ENCODE results near the gene LMCD1.

Gene LMCD1

DNA sequence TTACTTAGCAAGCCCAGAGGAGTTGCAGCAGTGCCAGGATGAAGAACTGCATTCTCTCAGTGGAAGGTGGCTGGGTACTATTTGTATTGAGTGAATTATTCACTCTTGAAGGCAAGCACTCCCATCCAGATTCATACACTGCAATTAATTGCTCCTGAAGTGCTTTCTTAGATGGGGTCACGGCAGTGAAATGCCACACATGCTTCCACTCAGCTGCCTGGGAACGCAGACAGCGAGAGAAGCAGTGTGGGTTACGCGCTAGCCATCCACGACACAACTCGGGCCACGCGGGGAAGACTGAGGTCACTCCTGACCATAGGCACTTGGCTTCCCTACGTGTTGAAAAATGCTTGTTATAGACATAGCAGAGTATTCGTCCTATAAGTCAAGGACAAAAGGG lies 30.8 kb upstream of the LMCD1 start:
- Histone ChIP-seq H3K27me3 (ENCODE audit: insufficient read depth, low read length) (no peaks in the 10 kb centered on the region), H3K9me3 (ENCODE audit: low read length) (no peaks in the 10 kb centered on the region), H3K4me3 (ENCODE audit: low read length) (no peak overlapping the region), H3K4me1 (ENCODE audit: insufficient read depth, low read length) (peaks cover 8% of the 10 kb centered on the region), H3K36me3 (ENCODE audit: insufficient read depth, low read length) (no peaks in the 10 kb centered on the region), H2AFZ (ENCODE audit: low read depth, low read length) (no peak overlapping the region)

DNA sequence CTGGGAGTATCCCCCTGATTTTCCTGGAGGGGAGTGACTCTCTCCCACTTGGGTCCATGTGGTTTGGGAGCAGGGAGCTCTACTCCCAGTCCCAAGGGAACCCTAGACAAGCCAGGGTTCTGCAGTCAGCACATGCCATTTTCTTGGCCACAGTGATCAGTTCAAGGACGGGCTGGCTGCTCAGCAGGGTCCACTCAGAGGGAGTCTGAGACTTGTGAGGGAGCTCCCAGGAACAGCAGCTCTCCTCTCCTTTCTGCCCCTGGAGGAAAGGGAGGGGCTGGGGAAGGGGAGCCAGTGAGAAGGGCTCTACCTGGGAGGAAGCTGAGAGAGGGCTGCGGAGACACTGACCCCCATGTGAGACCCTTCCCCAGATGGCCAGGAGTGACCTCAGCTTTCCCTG lies 29.1 kb upstream of the LMCD1 start:
- Histone ChIP-seq H3K36me3 (ENCODE audit: insufficient read depth, low read length) (no peaks in the 10 kb centered on the region), H3K27me3 (ENCODE audit: insufficient read depth, low read length) (no peaks in the 10 kb centered on the region), H3K9me3 (ENCODE audit: low read length) (no peaks in the 10 kb centered on the region), H3K4me1 (ENCODE audit: insufficient read depth, low read length) (peaks cover 8% of the 10 kb centered on the region), H3K4me3 (ENCODE audit: low read length) (no peak overlapping the region), H2AFZ (ENCODE audit: low read depth, low read length) (no peak overlapping the region)

DNA sequence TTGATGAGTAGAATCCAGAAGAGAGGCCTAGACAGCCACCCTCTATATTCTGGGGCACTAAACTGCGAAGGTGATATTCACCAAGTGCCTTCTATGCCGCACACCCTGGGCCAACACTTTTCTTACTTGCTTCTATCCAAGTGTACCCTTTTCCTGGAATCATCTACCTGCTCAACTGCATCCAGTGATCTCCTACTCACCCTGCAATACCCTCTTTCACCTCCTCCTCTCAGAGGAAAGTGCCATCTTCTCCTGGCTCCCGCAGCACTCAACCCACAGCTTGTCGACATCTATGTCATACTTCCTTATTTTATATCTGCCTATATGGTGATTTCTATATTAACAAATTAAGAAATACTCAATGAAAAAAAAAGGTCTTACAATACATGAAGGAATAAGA lies 28.6 kb upstream of the LMCD1 start:
- Histone ChIP-seq H3K4me3 (ENCODE audit: low read length) (no peak overlapping the region), H2AFZ (ENCODE audit: low read depth, low read length) (no peak overlapping the region), H3K27me3 (ENCODE audit: insufficient read depth, low read length) (no peaks in the 10 kb centered on the region), H3K36me3 (ENCODE audit: insufficient read depth, low read length) (no peaks in the 10 kb centered on the region), H3K9me3 (ENCODE audit: low read length) (no peaks in the 10 kb centered on the region), H3K4me1 (ENCODE audit: insufficient read depth, low read length) (peaks cover 8% of the 10 kb centered on the region)

DNA sequence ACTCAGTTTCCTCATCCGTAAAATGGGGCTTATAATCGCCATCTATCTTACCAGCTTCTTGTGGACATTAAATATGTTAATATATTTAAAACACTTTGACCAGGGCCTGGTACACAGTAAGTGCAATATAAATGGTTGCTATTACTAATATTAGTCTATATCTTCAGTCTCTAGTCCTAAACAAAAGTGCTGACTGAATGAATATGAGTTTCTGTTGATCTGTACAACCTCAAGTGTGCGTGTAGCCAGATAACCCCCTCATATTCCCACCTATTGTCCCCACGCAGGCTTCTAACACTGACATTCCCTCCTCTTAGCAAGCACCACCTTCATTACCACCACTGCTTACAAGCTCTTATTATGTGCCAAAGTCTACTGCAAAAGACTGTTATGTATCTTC lies 27.6 kb upstream of the LMCD1 start:
- Histone ChIP-seq H3K4me3 (ENCODE audit: low read length) (no peak overlapping the region), H2AFZ (ENCODE audit: low read depth, low read length) (no peak overlapping the region), H3K9me3 (ENCODE audit: low read length) (no peaks in the 10 kb centered on the region), H3K27me3 (ENCODE audit: insufficient read depth, low read length) (no peaks in the 10 kb centered on the region), H3K4me1 (ENCODE audit: insufficient read depth, low read length) (peaks cover 8% of the 10 kb centered on the region), H3K36me3 (ENCODE audit: insufficient read depth, low read length) (no peaks in the 10 kb centered on the region)

DNA sequence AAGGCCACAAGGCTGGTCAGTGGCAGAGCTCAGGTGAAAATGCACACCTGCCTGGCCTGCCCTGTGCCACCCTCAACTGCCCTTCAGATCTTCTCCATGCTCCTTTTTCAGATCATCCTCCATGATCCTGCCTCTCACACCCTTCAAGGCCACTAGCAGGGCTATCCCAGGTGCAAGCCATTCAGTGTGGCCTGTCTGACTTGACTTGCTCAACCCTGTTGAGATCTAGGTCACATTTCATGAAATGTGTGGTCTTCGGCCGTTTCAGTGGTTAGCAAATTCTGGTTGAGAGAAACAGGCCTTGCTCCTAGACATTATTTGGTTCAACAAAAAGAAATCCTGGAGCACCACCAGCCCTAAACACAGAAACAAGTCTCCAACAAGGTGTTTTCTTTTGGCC lies 26.6 kb upstream of the LMCD1 start:
- Histone ChIP-seq H3K9me3 (ENCODE audit: low read length) (no peaks in the 10 kb centered on the region), H2AFZ (ENCODE audit: low read depth, low read length) (no peak overlapping the region), H3K27me3 (ENCODE audit: insufficient read depth, low read length) (no peaks in the 10 kb centered on the region), H3K4me1 (ENCODE audit: insufficient read depth, low read length) (peaks cover 8% of the 10 kb centered on the region), H3K4me3 (ENCODE audit: low read length) (no peak overlapping the region), H3K36me3 (ENCODE audit: insufficient read depth, low read length) (no peaks in the 10 kb centered on the region)

DNA sequence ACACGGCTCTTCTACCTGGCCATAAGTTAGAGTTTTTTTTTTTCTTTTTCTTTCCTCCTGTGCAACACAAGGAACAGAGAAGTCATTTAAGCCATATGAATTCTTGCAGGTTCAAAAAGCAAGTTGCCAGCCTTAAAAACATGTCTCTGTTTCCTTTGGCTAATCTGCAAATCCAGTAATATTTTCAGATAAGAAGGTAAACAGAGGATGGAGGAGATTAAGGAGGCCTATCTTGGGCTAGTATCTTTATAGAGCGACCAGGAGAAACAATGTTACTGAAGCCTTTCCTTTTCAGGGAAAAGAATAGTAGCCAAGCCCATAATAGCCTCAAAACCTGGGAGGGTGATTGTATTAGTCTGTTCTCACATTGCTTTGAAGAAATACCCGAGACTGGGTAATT lies 20.9 kb upstream of the LMCD1 start:
- no peaks in the 10 kb centered on the region for H3K36me3 ChIP-seq (ENCODE audit: insufficient read depth, low read length)
- peaks cover 2% of the 10 kb centered on the region for H3K4me1 ChIP-seq (ENCODE audit: insufficient read depth, low read length)
- H2AFZ ChIP-seq (ENCODE audit: low read depth, low read length) = no peak overlapping the region
- no peaks in the 10 kb centered on the region for H3K27me3 ChIP-seq (ENCODE audit: insufficient read depth, low read length)
- H3K9me3 ChIP-seq (ENCODE audit: low read length) = peaks cover 5% of the 10 kb centered on the region
- H3K4me3 ChIP-seq (ENCODE audit: low read length) = no peak overlapping the region

DNA sequence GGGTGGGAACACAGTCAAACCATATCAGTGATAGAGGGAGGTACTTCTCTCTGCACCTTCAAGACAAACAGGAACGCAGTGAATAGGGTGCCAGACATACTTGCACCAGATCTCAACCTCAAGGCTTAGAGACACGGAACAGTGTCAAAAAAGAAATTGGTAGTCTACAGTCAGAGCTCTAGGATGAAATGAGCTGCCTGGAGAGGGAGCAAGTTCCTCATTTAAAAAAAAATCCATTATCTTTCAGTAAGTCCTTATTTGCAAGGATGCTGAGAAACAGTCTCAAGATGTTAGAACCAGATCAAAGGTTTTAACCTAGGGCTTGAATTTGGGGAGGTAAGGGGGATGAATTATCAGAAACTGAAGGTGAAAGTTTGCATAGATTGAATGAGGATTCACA lies 20.2 kb upstream of the LMCD1 start:
- peaks cover 5% of the 10 kb centered on the region for H3K9me3 ChIP-seq (ENCODE audit: low read length)

DNA sequence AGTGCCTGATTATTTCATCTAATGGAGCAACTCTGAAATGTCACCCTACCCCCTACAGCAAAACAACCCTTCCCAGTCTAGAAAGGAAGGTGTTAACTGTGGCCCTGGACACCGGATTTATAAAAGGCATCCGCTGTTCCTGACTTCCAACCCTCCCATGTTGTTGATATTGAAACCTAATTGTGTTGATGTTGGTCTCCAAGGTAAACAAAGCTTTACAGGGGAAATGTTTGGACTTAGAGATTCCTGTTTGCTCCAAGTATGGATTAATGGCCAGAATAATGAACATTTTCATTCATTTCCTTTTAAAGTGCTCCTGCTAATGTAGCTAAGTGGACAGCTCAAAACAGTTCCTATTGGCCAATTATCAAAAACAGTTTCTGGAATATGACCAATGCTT lies 19.4 kb upstream of the LMCD1 start:
- H2AFZ ChIP-seq (ENCODE audit: low read depth, low read length) = no peak overlapping the region
- peaks cover 2% of the 10 kb centered on the region for H3K4me1 ChIP-seq (ENCODE audit: insufficient read depth, low read length)
- no peaks in the 10 kb centered on the region for H3K27me3 ChIP-seq (ENCODE audit: insufficient read depth, low read length)
- H3K4me3 ChIP-seq (ENCODE audit: low read length) = no peak overlapping the region
- H3K36me3 ChIP-seq (ENCODE audit: insufficient read depth, low read length) = no peaks in the 10 kb centered on the region
- peaks cover 5% of the 10 kb centered on the region for H3K9me3 ChIP-seq (ENCODE audit: low read length)

More for the DNA sequence above, 20.2 kb upstream of the LMCD1 start:
- Histone ChIP-seq H3K4me1 (ENCODE audit: insufficient read depth, low read length) (peaks cover 2% of the 10 kb centered on the region), H3K36me3 (ENCODE audit: insufficient read depth, low read length) (no peaks in the 10 kb centered on the region), H3K4me3 (ENCODE audit: low read length) (no peak overlapping the region), H2AFZ (ENCODE audit: low read depth, low read length) (no peak overlapping the region), H3K27me3 (ENCODE audit: insufficient read depth, low read length) (no peaks in the 10 kb centered on the region)

DNA sequence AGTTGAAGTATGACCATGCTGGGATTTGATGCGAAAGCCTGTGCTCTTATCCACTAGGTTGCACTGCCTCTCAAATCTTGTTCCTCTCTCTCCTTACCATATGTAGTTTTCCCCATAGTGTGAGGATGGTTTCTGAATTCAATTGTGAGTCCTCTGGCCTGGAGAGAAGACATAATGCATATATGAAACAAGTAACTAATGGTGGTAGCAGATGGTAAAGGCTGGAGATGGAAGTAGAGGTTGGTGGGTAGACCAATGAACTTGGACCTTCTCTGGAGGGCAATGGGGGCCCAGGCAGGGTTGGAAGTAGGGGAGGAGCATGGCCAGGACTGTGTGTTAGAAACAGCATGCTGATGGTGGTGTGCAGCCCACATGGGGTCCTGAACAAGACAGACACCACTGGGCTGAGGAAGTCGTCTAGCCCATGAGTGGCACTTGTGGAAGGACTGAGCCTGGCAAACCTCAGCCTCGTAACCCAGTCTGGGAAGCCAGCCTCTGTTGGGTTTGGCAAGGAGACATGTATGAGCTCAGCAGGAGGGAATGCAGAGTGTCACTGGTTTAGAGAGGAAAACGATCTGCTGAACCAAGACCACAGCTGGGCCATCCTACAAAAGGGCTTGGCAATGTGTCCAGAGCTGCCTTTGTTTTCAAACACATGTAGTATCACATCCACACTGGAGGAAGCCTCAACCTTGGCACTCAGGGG lies 18.5 kb upstream of the LMCD1 start:
- Histone ChIP-seq H2AFZ (ENCODE audit: low read depth, low read length) (no peak overlapping the region), H3K9me3 (ENCODE audit: low read length) (peaks cover 5% of the 10 kb centered on the region), H3K4me1 (ENCODE audit: insufficient read depth, low read length) (peaks cover 2% of the 10 kb centered on the region), H3K27me3 (ENCODE audit: insufficient read depth, low read length) (no peaks in the 10 kb centered on the region), H3K36me3 (ENCODE audit: insufficient read depth, low read length) (no peaks in the 10 kb centered on the region), H3K4me3 (ENCODE audit: low read length) (no peak overlapping the region)

DNA sequence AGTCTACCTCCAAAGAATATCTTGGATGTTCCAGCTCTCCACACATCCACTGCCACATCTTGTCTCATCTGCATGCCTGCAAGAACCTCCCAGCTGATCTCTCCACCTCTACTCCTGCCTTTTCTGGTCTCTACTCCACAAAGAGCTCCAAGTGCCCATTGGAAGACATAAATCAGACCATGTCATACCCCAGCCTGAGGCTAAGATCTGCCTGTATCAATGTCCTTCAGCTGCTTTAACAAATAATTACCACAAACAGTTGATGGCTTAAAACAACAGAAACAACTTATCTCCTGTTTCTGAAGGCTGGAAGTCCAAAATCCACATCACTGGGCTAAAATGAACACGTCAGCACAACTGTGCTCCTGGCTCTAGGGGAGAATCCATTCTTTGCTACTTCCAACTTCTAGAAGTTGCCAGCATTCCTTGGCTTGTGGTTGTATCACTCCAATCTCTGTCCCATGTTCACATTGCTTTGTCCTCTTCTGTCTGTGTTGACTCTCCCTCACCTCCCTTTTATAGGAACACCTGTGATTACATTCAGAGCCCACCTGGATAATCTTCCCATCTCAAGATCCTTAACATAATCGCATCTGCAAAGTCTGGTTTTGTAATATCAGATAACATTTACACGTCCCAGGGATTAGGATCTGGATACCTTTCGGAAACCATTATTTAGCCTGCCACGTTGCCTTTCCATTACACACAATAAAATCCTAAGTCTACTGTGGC lies 17.0 kb upstream of the LMCD1 start:
- Histone ChIP-seq H2AFZ (ENCODE audit: low read depth, low read length) (no peak overlapping the region), H3K36me3 (ENCODE audit: insufficient read depth, low read length) (no peaks in the 10 kb centered on the region), H3K9me3 (ENCODE audit: low read length) (peaks cover 5% of the 10 kb centered on the region), H3K4me3 (ENCODE audit: low read length) (no peak overlapping the region), H3K27me3 (ENCODE audit: insufficient read depth, low read length) (no peaks in the 10 kb centered on the region), H3K4me1 (ENCODE audit: insufficient read depth, low read length) (peaks cover 4% of the 10 kb centered on the region)

DNA sequence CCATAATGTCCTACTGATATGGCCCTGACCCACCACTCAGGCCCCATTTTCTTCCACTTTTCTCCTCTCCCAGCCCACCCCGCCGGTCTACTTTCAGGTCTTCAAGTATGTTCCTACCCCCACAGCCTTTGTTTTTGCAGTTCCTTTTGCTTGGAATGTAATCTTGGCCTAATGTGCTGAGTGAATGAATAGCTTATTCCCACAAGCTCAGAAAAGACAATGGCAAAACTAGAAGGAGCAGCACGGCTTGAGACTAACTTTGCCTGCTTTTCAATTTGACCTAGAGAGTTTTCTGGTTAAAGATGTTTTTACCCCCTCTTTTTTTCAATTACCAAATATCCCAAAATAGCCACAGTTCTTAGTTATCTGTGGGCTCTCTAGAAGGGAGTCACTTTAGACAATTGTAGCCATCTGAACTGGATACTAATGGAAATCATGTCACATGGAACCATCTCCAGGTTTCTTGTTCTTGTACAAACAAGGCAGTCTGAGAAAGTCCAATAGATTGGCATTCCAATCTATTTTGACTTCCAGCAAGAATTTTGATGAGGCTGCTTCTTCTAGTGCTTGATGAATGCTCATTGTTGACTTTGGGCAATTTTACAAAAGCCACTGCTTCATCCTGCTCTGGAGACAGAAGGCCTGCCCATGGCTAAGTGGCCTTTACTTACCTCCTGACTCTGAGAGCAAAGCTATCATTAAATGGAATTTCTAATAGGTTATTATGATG lies 16.3 kb upstream of the LMCD1 start:
- H2AFZ ChIP-seq (ENCODE audit: low read depth, low read length) = no peak overlapping the region
- peaks cover 5% of the 10 kb centered on the region for H3K9me3 ChIP-seq (ENCODE audit: low read length)
- no peaks in the 10 kb centered on the region for H3K27me3 ChIP-seq (ENCODE audit: insufficient read depth, low read length)
- no peaks in the 10 kb centered on the region for H3K36me3 ChIP-seq (ENCODE audit: insufficient read depth, low read length)
- H3K4me1 ChIP-seq (ENCODE audit: insufficient read depth, low read length) = peaks cover 11% of the 10 kb centered on the region
- H3K4me3 ChIP-seq (ENCODE audit: low read length) = no peak overlapping the region

DNA sequence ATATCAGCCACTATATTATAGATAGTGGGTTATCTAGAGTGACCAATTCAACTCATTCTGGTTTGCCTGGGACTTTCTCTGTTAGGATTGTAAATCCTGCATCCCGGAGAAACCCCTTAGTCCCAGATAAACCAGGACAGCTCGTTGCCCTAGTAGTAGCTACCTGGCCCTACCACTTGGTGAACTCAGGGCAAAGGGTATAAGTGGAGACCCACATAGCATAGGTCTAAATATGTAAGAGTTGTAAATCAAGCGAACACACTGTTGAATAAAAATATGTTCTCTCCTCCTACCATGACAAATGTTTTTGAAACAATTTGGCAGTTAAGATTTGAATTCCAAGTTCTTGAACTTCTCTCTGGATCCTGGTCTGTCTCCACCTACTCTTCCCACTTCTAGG lies 15.7 kb upstream of the LMCD1 start:
- Histone ChIP-seq H3K36me3 (ENCODE audit: insufficient read depth, low read length) (no peaks in the 10 kb centered on the region), H3K4me3 (ENCODE audit: low read length) (no peak overlapping the region), H2AFZ (ENCODE audit: low read depth, low read length) (no peak overlapping the region), H3K4me1 (ENCODE audit: insufficient read depth, low read length) (peaks cover 13% of the 10 kb centered on the region), H3K27me3 (ENCODE audit: insufficient read depth, low read length) (no peaks in the 10 kb centered on the region), H3K9me3 (ENCODE audit: low read length) (peaks cover 5% of the 10 kb centered on the region)

DNA sequence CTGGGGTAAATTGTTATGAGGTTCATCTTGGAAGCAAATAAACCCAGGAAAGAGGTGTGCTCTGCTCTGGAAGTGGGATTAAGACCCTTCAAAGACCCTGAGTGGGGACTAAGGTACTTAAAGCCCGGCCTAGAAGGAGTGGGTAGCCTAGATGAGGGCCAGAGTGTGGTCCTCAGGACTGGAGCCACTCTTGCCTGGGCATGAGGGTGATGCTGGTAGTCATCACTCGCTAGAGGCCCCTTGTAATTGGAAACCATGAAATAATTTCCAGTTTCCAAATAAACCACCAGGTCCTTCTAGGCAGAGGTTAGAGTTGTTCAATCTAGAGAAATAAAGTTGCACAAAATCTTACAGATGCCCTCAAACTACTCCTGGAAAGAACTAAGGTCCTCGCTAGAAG lies 15.2 kb upstream of the LMCD1 start:
- Histone ChIP-seq H3K9me3 (ENCODE audit: low read length) (peaks cover 5% of the 10 kb centered on the region), H3K27me3 (ENCODE audit: insufficient read depth, low read length) (no peaks in the 10 kb centered on the region), H2AFZ (ENCODE audit: low read depth, low read length) (no peak overlapping the region), H3K4me3 (ENCODE audit: low read length) (no peak overlapping the region), H3K36me3 (ENCODE audit: insufficient read depth, low read length) (no peaks in the 10 kb centered on the region), H3K4me1 (ENCODE audit: insufficient read depth, low read length) (peaks cover 16% of the 10 kb centered on the region)

Measured in neuron (in vitro differentiated cells).